GM18526 (cell line): ENCODE measurements around the gene TP53BP2.

Experiments
- POLR2A ChIP-seq: IDR thresholded peaks from 3 replicates; pipeline ENCODE4 v1.6.1; 2011; ENCODE audit not compliant: insufficient read length; ENCODE audit errors: extremely low read depth

The TP53BP2 gene

DNA sequence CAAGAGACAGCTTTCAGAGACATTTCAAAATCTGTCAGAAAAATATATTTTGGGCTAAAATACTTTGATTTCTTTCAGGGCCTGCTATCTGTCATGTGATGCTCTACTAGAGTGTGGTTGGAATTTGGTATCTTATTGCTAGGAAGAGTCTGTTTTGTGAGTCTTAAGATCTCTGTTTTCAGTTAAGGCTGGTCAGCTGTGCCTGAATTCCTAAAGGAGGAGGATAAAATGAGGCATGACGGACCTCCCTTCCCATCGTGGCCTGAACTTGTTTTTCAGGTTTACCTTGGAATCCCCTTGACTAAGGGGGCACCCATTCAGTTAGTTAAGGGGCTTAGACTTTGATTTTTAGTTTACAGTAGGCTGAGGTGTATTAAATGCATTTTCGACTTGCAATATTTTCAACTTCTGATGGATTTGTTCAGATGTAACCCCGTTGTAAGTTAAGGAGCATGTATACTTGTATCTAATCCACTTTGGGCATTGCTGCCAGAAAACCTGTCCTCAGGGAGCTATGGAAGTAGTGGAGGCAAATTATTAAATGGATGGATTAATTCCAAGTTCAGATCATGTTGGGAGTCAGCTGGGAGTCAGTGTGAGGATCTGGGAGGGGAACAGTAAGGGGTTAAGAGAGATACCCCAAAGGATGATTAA lies 115.1 kb downstream of the TP53BP2 start:
- TF ChIP-seq POLR2A: no peak

DNA sequence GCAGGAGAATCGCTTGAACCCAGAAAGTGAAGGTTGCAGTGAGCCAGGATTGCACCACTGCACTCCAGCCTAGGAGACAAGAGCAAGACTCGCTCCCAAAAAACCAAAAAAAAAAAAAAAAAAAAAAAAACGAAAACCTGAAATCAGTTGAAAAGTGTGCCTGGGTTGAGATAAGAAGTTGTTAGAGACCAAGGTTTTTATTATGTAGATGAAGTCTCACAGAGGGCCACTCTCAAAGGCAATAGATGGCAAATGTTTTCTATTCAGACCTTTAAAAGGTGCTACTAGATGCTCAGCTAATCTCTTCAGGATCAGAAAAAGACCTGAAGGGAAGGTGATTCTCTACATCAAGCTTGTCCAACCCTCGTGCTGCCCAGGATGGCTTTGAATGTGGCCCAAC lies 115.8 kb downstream of the TP53BP2 start:
- TF ChIP-seq POLR2A: no peak
